GM10248 (cell line): ENCODE data around the gene CTSC.

Experiments
- CTCF ChIA-PET: fragments of 300-600 bp; sonication (Branson Sonifier 250); formaldehyde crosslinking; extraction: SDS; loops from one replicate; lab custom pipeline; 2021; ENCODE audit warnings: antibody characterized with exemption; lab: Yijun Ruan, JAX
- POLR2A ChIA-PET: fragments of 350-650 bp; sonication (Branson Sonifier 250); formaldehyde crosslinking; extraction: SDS; loops from one replicate; lab custom pipeline; 2020; ENCODE audit warnings: antibody characterized with exemption; lab: Yijun Ruan, JAX
- DNase-seq: peaks from one replicate; pipeline ENCODE4 v3.0.0; 2012; ENCODE audit errors: extremely low spot score
- TF ChIP-seq, protein P1 (sequence below): IDR thresholded peaks from 2 replicates; pipeline ENCODE4 v1.5.1; 2012; ENCODE audit warnings: mild to moderate bottlenecking, low read depth; ENCODE audit errors: extremely low read depth, missing control alignments, control extremely low read depth

The CTSC gene

DNA sequence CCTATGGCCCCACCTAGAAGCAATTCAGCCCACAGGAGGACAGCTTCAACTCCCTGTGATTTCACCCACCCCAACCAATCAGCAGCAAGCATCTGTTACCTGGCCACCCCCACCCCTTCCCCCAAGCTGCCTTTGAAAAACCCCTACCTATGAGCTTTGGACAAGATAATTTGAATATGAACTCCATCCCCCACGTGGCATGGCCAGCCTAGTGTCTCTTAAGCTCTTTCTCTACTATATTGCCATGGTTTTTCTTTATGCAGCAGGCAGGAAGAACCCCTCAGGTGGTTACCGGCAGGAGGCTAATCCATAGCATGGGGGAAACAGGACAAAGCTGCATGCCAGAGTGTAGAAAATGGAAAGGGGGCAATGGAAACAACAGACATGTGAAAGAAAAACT lies 29.0 kb downstream of the CTSC start:
- TF ChIP-seq, protein P1, sequence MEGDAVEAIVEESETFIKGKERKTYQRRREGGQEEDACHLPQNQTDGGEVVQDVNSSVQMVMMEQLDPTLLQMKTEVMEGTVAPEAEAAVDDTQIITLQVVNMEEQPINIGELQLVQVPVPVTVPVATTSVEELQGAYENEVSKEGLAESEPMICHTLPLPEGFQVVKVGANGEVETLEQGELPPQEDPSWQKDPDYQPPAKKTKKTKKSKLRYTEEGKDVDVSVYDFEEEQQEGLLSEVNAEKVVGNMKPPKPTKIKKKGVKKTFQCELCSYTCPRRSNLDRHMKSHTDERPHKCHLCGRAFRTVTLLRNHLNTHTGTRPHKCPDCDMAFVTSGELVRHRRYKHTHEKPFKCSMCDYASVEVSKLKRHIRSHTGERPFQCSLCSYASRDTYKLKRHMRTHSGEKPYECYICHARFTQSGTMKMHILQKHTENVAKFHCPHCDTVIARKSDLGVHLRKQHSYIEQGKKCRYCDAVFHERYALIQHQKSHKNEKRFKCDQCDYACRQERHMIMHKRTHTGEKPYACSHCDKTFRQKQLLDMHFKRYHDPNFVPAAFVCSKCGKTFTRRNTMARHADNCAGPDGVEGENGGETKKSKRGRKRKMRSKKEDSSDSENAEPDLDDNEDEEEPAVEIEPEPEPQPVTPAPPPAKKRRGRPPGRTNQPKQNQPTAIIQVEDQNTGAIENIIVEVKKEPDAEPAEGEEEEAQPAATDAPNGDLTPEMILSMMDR: no peak
- no peak for DNase-seq
- CTCF ChIA-PET: interaction anchor here (1.5 kb wide), 1 partner anchor 19 kb away, joined by 4 read pairs; no protein-coding TSS in a partner anchor
- POLR2A ChIA-PET: interaction anchor here (0.6 kb wide), 1 partner anchor 20 kb away, joined by 3 read pairs; no protein-coding TSS in a partner anchor

DNA sequence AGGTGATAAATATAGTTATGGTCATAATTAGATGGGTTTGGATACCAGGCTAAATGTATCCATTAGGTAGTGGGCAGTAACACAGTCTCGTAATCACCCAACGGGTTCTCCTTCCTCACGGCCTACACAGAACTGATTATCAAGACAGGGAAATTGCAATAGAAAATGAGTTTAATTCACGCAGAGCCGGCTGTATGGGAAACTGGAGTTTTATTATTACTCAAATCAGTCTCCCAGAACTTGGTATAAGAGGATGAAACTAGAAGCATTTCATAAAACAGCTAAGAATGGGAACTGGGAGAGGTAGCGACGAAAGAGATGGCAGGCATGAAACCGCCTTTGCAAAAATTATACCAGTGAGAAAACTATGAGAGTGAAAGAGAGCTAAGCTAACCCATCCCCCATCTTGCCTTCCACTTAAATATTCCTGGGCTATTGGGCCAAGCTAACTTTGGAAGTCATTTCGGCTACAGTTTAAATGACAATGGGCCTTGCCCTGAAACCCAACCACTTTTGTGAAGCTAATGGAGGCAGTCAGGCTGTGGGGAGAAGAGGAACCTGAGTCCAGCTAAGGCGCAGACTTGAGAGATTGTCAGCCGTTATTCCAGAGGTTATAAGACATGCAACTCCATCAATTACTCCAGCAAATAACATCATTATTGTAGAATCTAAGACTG lies 29.6 kb downstream of the CTSC start:
- peak; percentile 13 for DNase-seq
- TF ChIP-seq, protein P1: no peak
- ChIA-PET POLR2A (interaction anchor here (0.6 kb wide), 1 partner anchor 21 kb away, joined by 3 read pairs; no protein-coding TSS in a partner anchor), CTCF (interaction anchor here (0.9 to 1.5 kb wide), 2 partner anchors 20 to 98 kb away, joined by 3 to 4 read pairs; no protein-coding TSS in a partner anchor)

DNA sequence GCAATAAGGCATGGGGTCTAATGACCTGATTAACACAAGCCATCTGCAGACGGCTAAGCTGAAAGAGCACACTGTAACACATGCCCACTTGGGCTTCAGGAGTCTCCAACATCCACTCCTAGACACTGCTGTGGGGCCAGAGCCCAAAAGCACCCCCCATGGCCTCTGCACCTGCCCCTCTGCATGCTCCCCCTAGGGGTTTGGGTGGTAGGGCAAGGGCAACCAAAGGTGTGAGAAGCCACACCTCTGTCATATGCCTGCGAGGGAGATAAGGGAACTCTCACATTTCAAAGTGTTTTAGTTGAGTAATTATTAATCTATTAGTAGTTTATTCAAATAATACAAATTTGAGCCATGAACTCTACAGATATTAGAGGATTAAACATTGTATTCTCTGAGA lies 30.8 kb downstream of the CTSC start:
- no peak for DNase-seq
- CTCF ChIA-PET: no interaction called here
- POLR2A ChIA-PET: interaction anchor here (0.6 kb wide), 1 partner anchor 51 kb away, joined by 6 read pairs; no protein-coding TSS in a partner anchor
- TF ChIP-seq, protein P1: no peak

DNA sequence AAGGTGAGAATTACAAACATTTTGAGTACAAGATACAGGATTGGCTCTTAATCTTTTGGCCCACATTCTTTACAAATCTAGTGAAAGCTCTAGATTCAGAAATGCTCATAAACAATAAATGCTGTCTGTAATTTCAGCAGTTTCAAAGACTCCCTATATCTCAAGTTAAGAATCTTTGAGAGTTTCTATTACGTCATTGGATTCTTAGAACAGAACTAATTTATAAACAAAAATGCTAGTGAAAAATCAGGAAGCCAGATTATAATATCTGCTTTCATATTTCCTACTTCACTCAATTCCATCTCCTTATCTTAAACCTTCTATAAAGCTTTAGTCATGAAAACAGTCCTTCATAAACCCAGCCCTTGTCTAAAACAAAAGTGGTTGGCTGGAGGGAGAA lies 32.1 kb downstream of the CTSC start:
- POLR2A ChIA-PET: no interaction called here
- DNase-seq: no peak
- TF ChIP-seq, protein P1: no peak
- CTCF ChIA-PET: no interaction called here

DNA sequence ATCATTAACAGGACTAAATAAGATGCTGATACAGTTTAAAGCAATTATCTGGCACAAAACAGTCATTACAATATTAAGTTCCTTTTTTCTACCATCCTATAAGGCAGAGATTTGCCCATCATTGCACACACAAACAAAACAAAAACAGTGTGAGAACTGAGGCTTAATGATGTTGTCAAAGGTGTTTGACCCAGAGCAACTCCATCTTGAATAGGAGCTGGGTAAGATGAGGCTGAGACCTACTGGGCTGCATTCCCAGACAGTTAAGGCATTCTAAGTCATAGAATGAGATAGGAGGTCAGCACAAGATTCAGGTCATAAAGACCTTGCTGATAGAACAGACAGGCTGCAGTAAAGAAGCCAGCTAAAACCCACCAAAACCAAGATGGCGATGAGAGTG lies 33.2 kb downstream of the CTSC start:
- CTCF ChIA-PET: interaction anchor here (1.4 kb wide), 2 partner anchors 9 to 21 kb away, joined by 3 read pairs; no protein-coding TSS in a partner anchor

DNA sequence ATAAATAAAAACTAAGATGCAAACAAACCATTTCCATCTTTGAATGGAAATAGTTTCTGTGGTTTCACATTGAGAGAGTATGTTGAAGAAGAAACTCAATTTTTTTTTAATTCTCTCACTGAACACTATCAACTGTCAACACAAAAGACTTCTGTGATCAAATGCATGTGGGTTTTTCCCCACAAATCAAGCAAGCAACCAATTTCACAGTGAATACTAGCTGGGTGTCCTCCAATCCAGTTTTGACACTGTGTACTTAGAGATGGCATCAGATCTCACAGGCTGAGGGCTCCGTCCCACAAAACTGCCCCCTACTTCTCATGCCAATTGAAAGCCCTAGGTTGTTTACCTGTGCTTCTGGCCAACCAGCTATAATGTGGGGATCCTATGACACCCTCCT lies 34.5 kb downstream of the CTSC start:
- TF ChIP-seq, protein P1: no peak
- CTCF ChIA-PET: interaction anchor here (0.8 to 1.4 kb wide), 4 partner anchors 8 to 47 kb away, joined by 3 read pairs; no protein-coding TSS in a partner anchor
- no peak for DNase-seq
- POLR2A ChIA-PET: no interaction called here

More for the DNA sequence above, 33.2 kb downstream of the CTSC start:
- TF ChIP-seq, protein P1: no peak
- DNase-seq: no peak
- POLR2A ChIA-PET: no interaction called here
